GM12878 (cell line): Measurements from ENCODE around the gene HTR3E. TPM values are rescaled to one million over a fixed set of nuclear protein-coding genes. Genes with fewer than 3 reads are reported as not detected.

Source experiments
- BMI1 ChIP-seq: fragments of 450-650 bp; IDR thresholded peaks from 2 replicates; pipeline ENCODE4 v1.6.1; 2016; ENCODE audit warnings: mild to moderate bottlenecking, moderate library complexity, borderline replicate concordance
- CBX5 ChIP-seq: sonication (generic); IDR thresholded peaks from 2 replicates; pipeline ENCODE4 v1.6.1; 2016; ENCODE audit warnings: low read depth, moderate library complexity, mild to moderate bottlenecking, inconsistent platforms
- POU2F2 ChIP-seq: IDR thresholded peaks from 3 replicates; pipeline ENCODE4 v1.6.1; 2011; ENCODE audit warnings: low read depth, mild to moderate bottlenecking, low read length, borderline replicate concordance
- SIN3A ChIP-seq: IDR thresholded peaks from 2 replicates; pipeline ENCODE4 v1.6.1; 2012; ENCODE audit warnings: low read depth, low read length, improper control_type of control experiment
- ZZZ3 ChIP-seq: IDR thresholded peaks from 2 replicates; pipeline ENCODE4 v1.6.1; 2011; ENCODE audit warnings: low read depth; ENCODE audit not compliant: control insufficient read depth, insufficient read length
- polyA plus RNA-seq, 11 experiments: library from polyadenylated mRNA; depleted of rRNA in 4 of 11; unstranded in 6 of 11; stranded (reverse) in 5 of 11; fragments of >200 nt; fragmentation: Nextera tagmentation in 4 of 11; fragmentation: Illumina TruSeq in 1 of 11; extraction: Ambion mirVana in 4 of 11; extraction: Trizol in 1 of 11; gene quantifications; 1 replicate in 1 of 11; 2 replicates in 10 of 11; pipeline versions ENCODE4 v1.2.1 to v1.2.3, GENCODE V29; 2011 to 2016; ENCODE audit warnings: inconsistent platforms in 2 of 11, missing spikeins in 2 of 11, low read depth in 1 of 11
- total RNA-seq, 4 experiments: library from RNA; depleted of rRNA in 3 of 4; stranded (reverse); fragments of >200 nt in 3 of 4; fragmentation: Illumina TruSeq in 1 of 4; extraction: Trizol in 1 of 4; gene quantifications; 2 replicates each; pipeline versions ENCODE4 v1.2.1 to v1.2.3, GENCODE V29; 2013 to 2021
- TF ChIP-seq, protein P1 (sequence below): IDR thresholded peaks from 2 replicates; pipeline ENCODE4 v1.6.1; 2012; ENCODE audit warnings: improper control_type of control experiment, low read depth, low read length; ENCODE audit not compliant: insufficient replicate concordance
- TF ChIP-seq, protein P2 (sequence below): IDR thresholded peaks from 2 replicates; pipeline ENCODE4 v1.6.1; 2011; ENCODE audit warnings: borderline replicate concordance, low read depth, mild to moderate bottlenecking, moderate library complexity, low read length; ENCODE audit not compliant: insufficient read depth, poor library complexity, severe bottlenecking
- TF ChIP-seq, protein P3 (sequence below): IDR thresholded peaks from 2 replicates; pipeline ENCODE4 v1.6.1; 2011; ENCODE audit warnings: low read depth, low read length, improper control_type of control experiment, borderline replicate concordance
- TF ChIP-seq, protein P4 (sequence below): IDR thresholded peaks from 2 replicates; pipeline ENCODE4 v1.6.1; 2012; ENCODE audit warnings: low read length, inconsistent platforms

Gene HTR3E
- total and polyA plus RNA-seq, 10 of the 15 experiments (the other 5 are each of a cell fraction or from before 2014, with no cell fraction given), result not detected

DNA sequence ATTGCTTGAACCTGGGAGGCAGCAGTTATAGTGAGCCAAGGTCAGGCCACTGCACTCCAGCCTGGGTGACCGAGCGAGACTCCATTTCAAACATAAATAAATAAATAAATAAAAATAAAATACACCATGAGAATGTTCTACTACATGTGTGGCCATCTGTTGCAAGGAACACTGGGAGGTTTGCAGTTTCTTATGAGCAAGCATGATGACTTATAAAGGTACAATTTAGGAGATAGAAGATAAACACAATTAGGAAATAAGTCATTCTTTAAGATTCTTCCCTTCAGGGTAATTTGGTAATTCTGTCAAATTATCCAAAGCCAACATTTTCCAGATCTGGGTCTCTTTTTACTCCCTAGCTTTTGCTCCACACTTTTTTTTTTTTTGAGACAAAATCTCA is 30.7 kb upstream of the HTR3E start (continued):
- TF ChIP-seq, protein P1, sequence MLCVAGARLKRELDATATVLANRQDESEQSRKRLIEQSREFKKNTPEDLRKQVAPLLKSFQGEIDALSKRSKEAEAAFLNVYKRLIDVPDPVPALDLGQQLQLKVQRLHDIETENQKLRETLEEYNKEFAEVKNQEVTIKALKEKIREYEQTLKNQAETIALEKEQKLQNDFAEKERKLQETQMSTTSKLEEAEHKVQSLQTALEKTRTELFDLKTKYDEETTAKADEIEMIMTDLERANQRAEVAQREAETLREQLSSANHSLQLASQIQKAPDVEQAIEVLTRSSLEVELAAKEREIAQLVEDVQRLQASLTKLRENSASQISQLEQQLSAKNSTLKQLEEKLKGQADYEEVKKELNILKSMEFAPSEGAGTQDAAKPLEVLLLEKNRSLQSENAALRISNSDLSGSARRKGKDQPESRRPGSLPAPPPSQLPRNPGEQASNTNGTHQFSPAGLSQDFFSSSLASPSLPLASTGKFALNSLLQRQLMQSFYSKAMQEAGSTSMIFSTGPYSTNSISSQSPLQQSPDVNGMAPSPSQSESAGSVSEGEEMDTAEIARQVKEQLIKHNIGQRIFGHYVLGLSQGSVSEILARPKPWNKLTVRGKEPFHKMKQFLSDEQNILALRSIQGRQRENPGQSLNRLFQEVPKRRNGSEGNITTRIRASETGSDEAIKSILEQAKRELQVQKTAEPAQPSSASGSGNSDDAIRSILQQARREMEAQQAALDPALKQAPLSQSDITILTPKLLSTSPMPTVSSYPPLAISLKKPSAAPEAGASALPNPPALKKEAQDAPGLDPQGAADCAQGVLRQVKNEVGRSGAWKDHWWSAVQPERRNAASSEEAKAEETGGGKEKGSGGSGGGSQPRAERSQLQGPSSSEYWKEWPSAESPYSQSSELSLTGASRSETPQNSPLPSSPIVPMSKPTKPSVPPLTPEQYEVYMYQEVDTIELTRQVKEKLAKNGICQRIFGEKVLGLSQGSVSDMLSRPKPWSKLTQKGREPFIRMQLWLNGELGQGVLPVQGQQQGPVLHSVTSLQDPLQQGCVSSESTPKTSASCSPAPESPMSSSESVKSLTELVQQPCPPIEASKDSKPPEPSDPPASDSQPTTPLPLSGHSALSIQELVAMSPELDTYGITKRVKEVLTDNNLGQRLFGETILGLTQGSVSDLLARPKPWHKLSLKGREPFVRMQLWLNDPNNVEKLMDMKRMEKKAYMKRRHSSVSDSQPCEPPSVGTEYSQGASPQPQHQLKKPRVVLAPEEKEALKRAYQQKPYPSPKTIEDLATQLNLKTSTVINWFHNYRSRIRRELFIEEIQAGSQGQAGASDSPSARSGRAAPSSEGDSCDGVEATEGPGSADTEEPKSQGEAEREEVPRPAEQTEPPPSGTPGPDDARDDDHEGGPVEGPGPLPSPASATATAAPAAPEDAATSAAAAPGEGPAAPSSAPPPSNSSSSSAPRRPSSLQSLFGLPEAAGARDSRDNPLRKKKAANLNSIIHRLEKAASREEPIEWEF, result no peak
- no peak for TF ChIP-seq BMI1
- TF ChIP-seq, protein P2, sequence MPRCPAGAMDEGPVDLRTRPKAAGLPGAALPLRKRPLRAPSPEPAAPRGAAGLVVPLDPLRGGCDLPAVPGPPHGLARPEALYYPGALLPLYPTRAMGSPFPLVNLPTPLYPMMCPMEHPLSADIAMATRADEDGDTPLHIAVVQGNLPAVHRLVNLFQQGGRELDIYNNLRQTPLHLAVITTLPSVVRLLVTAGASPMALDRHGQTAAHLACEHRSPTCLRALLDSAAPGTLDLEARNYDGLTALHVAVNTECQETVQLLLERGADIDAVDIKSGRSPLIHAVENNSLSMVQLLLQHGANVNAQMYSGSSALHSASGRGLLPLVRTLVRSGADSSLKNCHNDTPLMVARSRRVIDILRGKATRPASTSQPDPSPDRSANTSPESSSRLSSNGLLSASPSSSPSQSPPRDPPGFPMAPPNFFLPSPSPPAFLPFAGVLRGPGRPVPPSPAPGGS, result no peak
- TF ChIP-seq, protein P3, sequence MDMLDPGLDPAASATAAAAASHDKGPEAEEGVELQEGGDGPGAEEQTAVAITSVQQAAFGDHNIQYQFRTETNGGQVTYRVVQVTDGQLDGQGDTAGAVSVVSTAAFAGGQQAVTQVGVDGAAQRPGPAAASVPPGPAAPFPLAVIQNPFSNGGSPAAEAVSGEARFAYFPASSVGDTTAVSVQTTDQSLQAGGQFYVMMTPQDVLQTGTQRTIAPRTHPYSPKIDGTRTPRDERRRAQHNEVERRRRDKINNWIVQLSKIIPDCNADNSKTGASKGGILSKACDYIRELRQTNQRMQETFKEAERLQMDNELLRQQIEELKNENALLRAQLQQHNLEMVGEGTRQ, result no peak
- TF ChIP-seq, protein P4, sequence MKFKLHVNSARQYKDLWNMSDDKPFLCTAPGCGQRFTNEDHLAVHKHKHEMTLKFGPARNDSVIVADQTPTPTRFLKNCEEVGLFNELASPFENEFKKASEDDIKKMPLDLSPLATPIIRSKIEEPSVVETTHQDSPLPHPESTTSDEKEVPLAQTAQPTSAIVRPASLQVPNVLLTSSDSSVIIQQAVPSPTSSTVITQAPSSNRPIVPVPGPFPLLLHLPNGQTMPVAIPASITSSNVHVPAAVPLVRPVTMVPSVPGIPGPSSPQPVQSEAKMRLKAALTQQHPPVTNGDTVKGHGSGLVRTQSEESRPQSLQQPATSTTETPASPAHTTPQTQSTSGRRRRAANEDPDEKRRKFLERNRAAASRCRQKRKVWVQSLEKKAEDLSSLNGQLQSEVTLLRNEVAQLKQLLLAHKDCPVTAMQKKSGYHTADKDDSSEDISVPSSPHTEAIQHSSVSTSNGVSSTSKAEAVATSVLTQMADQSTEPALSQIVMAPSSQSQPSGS, result no peak
- no peak for TF ChIP-seq SIN3A
- no peak for TF ChIP-seq CBX5
- TF ChIP-seq ZZZ3, result no peak
- TF ChIP-seq POU2F2, result no peak
